ENCODE data around the gene HNRNPLL. TPM values are rescaled to one million over a fixed set of nuclear protein-coding genes. Genes with fewer than 3 reads are reported as not detected.

Gene HNRNPLL
- total RNA-seq, 1 experiment from 2014 or later, result 43.2 TPM

GRCh38 chr2:38615237-38615636 lies 12.5 kb upstream of the HNRNPLL start:
- no peak overlapping the region for H3K9ac ChIP-seq (ENCODE audit: low read length)
- ATAC-seq (no peak), DNase-seq (ENCODE audit: low read depth, low spot score) (no peak)
- POLR2A ChIA-PET, result no interaction called here
- no peaks in the 10 kb centered on the region for H3K9me3 ChIP-seq (ENCODE audit: control insufficient read depth in 1 of 2, insufficient read depth in 1 of 2, low read depth in 1 of 2, low read length in 2 of 2)
- no peaks in the 10 kb centered on the region for H3K36me3 ChIP-seq (ENCODE audit: control insufficient read depth in 1 of 2, insufficient read depth in 2 of 2, low read length in 2 of 2)
- BruUV-seq (replicated peaks), result no TSS peak
- intact Hi-C loops (cut with micrococcal nuclease), result no loop called here
- H3K79me2 ChIP-seq (ENCODE audit: insufficient read depth, low read length), result no peaks in the 10 kb centered on the region
- RAD21 ChIA-PET (ENCODE audit: low non-redundant PET in 1 of 2, low total read pairs in 2 of 2, uncharacterized antibody in 2 of 2, unreplicated experiment in 2 of 2), result no interaction called here
- H3K9me2 ChIP-seq (ENCODE audit: insufficient read depth), result no peaks in the 10 kb centered on the region
- no peaks in the 10 kb centered on the region for H3K27me3 ChIP-seq (ENCODE audit: insufficient read depth, low read length)
- H3K4me3 ChIP-seq (replicated peaks in 1 of 2; ENCODE audit: low read depth in 1 of 2, low read length in 2 of 2), result no peak overlapping the region
- peak overlapping the region; percentile 17 for H2AFZ ChIP-seq (ENCODE audit: low read depth, low read length, poor library complexity, severe bottlenecking)
- no peaks in the 10 kb centered on the region for H3K4me1 ChIP-seq (ENCODE audit: control insufficient read depth in 1 of 2, insufficient read depth in 2 of 2, low read length in 2 of 2)
- H4K20me1 ChIP-seq (ENCODE audit: insufficient read depth), result no peaks in the 10 kb centered on the region
- no peak overlapping the region for H3K4me2 ChIP-seq (ENCODE audit: low read length)
- TF ChIP-seq ATF3 (IDR thresholded peaks at IDR 0.05), result no peak
- no peak for TF ChIP-seq TCF7L2 (IDR thresholded peaks at IDR 0.05; ENCODE audit: borderline replicate concordance, extremely low read depth, insufficient read depth, insufficient read length)
- no peak for TF ChIP-seq CEBPB (IDR thresholded peaks at IDR 0.05; ENCODE audit: low read depth)
- no peak for TF ChIP-seq EZH2 (IDR thresholded peaks at IDR 0.05)
- TF ChIP-seq ELF1 (IDR thresholded peaks at IDR 0.05; ENCODE audit: borderline replicate concordance, low read depth), result no peak
- TF ChIP-seq EZH2phosphoT487 (IDR thresholded peaks at IDR 0.05; ENCODE audit: borderline replicate concordance), result no peak
- CTCF ChIA-PET, result interaction anchor here (2.0 kb wide), 1 partner anchor 12 kb away, joined by 8 read pairs; no protein-coding TSS in a partner anchor
- no peak overlapping the region for H3K27ac ChIP-seq (ENCODE audit: low read depth, low read length)

- BruUV-seq (replicated peaks), result no TSS peak
- POLR2A ChIA-PET, result no interaction called here
- ATAC-seq, result no peak
- TF ChIP-seq FOSL1 (IDR thresholded peaks at IDR 0.05; ENCODE audit: low read depth) (no peak), YY1 (IDR thresholded peaks at IDR 0.05; ENCODE audit: extremely low read depth, insufficient replicate concordance, low read depth, low read length) (no peak), ZFX (IDR thresholded peaks at IDR 0.05) (no peak), MAX (IDR thresholded peaks at IDR 0.05) (no peak), REST (IDR thresholded peaks at IDR 0.05; ENCODE audit: low read depth) (no peak), ZNF274 (IDR thresholded peaks at IDR 0.05; ENCODE audit: low read depth, low read length) (no peak), POLR2AphosphoS5 (IDR thresholded peaks at IDR 0.05; ENCODE audit: low read depth, low read length) (no peak), EZH2 (IDR thresholded peaks at IDR 0.05) (no peak), POLR2A (IDR thresholded peaks at IDR 0.05; ENCODE audit: borderline replicate concordance, extremely low read depth, insufficient read depth, insufficient read length) (no peak), SIN3A (IDR thresholded peaks at IDR 0.05; ENCODE audit: low read depth) (no peak), TCF7L2 (IDR thresholded peaks at IDR 0.05; ENCODE audit: borderline replicate concordance, extremely low read depth, insufficient read depth, insufficient read length) (no peak), ZBTB33 (IDR thresholded peaks at IDR 0.05; ENCODE audit: extremely low read depth, insufficient replicate concordance, low read length) (no peak)
Measured at GRCh38 chr2:38613849-38614213, 11.1 kb upstream of the HNRNPLL start.

More at GRCh38 chr2:38613849-38614213, 11.1 kb upstream of the HNRNPLL start:
- Histone ChIP-seq H3K4me1 (ENCODE audit: control insufficient read depth in 1 of 2, insufficient read depth in 2 of 2, low read length in 2 of 2) (no peaks in the 10 kb centered on the region), H2AFZ (ENCODE audit: low read depth, low read length, poor library complexity, severe bottlenecking) (no peak overlapping the region), H3K9me3 (ENCODE audit: control insufficient read depth in 1 of 2, insufficient read depth in 1 of 2, low read depth in 1 of 2, low read length in 2 of 2) (no peaks in the 10 kb centered on the region), H3K27ac (ENCODE audit: low read depth, low read length) (no peak overlapping the region), H3K36me3 (ENCODE audit: control insufficient read depth in 1 of 2, insufficient read depth in 2 of 2, low read length in 2 of 2) (no peaks in the 10 kb centered on the region), H4K20me1 (ENCODE audit: insufficient read depth) (no peaks in the 10 kb centered on the region), H3K9me2 (ENCODE audit: insufficient read depth) (no peaks in the 10 kb centered on the region), H3K4me2 (ENCODE audit: low read length) (no peak overlapping the region), H3K4me3 (replicated peaks in 1 of 2; ENCODE audit: low read depth in 1 of 2, low read length in 2 of 2) (no peak overlapping the region), H3K9ac (ENCODE audit: low read length) (no peak overlapping the region), H3K27me3 (ENCODE audit: insufficient read depth, low read length) (no peaks in the 10 kb centered on the region), H3K79me2 (ENCODE audit: insufficient read depth, low read length) (no peaks in the 10 kb centered on the region)
- intact Hi-C loops (cut with micrococcal nuclease), result no loop called here
- ChIA-PET CTCF (interaction anchor here (2.0 kb wide), 1 partner anchor 10 kb away, joined by 8 read pairs; no protein-coding TSS in a partner anchor), RAD21 (ENCODE audit: low non-redundant PET in 1 of 2, low total read pairs in 2 of 2, uncharacterized antibody in 2 of 2, unreplicated experiment in 2 of 2) (no interaction called here)
- no peak for DNase-seq (ENCODE audit: low read depth, low spot score)
